Measurements from ENCODE around the gene SLC39A6. TPM values are rescaled to one million over a fixed set of nuclear protein-coding genes. Genes with fewer than 3 reads are reported as not detected.

SLC39A6 gene
- total and polyA plus RNA-seq, 2 of the 13 experiments (the other 11 are each of a cell fraction or from before 2014, with no cell fraction given), result 41.7 to 59.2 TPM

DNA sequence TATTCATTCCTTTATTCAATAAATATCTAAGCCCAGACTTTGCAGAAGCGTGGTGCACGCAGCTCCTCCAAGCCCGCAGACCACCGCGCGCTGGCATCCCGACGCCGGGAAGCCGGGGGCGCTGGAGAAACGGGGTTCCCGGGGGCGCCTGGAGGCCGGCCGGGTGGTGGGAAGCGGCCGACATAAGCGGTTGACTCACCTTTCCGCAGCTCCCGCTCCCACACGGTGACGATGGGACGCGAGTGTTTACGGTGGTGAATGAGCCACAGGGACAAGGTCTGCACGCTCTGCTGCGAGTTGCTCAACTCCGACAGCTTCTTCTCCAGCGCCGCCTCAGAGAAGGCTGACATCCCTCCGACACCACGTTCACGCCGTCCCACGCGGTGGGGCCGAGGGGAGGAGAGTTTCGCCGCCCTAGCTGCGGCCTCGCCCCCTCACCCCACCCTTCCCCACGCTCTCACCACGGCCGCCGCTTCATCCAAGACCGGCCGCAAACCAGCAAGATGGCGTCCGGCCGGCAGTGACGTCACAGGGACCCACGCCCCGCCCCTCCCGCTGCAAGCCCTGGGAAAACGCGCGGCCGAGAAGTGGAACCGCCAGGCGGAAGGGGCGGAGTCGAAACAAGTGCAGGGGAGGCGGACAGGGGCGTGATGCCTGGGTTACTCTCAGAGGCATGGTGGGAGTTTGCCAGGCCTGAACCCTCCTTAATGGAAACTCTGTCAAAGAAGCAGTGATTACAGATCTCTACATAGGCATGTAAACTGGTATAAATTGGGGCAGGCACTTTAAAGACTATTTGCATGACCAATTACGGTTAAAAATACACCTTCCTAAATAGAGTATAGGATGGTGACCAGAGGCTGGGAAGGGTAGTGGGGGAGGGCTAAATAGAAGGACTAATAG, 61.8 kb downstream of the SLC39A6 start, which contains the start of gene RPRD1A (continued):
- TF ChIP-seq, protein P1, sequence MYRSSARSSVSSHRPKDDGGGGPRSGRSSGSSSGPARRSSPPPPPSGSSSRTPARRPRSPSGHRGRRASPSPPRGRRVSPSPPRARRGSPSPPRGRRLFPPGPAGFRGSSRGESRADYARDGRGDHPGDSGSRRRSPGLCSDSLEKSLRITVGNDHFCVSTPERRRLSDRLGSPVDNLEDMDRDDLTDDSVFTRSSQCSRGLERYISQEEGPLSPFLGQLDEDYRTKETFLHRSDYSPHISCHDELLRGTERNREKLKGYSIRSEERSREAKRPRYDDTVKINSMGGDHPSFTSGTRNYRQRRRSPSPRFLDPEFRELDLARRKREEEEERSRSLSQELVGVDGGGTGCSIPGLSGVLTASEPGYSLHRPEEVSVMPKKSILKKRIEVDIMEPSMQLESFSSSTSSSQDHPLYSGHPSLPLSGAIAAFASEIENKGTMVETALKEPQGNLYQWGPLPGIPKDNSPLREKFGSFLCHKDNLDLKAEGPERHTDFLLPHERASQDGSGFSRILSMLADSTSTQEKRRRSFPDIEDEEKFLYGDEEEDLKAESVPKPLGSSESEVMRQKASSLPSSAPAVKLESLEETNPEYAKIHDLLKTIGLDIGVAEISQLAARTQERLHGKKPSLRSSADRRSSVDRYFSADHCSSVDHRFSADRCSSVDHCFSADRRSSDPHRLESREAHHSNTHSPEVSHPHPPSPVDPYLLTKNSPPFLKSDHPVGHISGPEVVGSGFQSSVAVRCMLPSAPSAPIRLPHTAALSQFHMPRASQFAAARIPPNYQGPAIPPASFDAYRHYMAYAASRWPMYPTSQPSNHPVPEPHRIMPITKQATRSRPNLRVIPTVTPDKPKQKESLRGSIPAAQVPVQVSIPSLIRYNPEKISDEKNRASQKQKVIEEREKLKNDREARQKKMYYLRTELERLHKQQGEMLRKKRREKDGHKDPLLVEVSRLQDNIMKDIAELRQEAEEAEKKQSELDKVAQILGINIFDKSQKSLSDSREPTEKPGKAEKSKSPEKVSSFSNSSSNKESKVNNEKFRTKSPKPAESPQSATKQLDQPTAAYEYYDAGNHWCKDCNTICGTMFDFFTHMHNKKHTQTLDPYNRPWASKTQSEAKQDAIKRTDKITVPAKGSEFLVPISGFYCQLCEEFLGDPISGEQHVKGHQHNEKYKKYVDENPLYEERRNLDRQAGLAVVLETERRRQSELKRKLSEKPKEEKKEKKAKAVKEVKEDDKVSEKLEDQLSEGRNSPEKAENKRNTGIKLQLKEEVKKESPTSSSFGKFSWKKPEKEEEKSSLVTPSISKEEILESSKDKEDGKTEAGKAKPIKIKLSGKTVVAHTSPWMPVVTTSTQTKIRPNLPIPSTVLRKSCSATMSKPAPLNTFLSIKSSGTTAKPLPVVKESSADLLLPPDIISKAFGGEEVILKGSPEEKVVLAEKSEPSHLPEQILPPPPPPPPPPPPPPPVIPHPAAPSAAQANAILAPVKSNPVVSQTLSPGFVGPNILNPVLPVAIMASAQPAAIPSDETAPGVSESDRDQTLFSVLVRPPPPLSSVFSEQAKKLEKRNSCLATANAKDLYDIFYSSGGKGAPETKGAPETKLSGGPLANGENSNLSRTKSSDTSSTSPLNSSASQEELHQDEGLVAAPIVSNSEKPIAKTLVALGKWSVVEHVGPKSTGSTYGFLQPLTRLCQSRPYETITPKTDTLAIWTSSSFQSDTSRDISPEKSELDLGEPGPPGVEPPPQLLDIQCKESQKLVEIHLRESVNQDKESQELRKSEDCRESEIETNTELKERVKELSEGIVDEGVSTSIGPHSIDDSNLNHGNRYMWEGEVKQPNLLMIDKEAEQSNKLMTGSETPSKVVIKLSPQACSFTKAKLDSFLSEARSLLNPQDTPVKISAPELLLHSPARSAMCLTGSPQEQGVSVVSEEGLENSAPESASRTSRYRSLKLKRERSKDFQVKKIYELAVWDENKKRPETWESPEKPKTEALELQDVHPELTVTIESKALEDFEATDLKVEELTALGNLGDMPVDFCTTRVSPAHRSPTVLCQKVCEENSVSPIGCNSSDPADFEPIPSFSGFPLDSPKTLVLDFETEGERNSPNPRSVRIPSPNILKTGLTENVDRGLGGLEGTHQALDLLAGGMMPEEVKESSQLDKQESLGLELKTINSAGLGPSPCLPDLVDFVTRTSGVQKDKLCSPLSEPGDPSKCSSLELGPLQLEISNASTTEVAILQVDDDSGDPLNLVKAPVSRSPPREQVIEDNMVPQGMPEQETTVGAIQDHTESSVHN (CRISPR knock-in tag; IDR thresholded peaks at IDR 0.05), result no peak
- TF ChIP-seq, protein P2, sequence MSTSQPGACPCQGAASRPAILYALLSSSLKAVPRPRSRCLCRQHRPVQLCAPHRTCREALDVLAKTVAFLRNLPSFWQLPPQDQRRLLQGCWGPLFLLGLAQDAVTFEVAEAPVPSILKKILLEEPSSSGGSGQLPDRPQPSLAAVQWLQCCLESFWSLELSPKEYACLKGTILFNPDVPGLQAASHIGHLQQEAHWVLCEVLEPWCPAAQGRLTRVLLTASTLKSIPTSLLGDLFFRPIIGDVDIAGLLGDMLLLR (CRISPR knock-in tag; IDR thresholded peaks at IDR 0.05), result no peak
- no peak for TF ChIP-seq ZFP37 (CRISPR knock-in tag; IDR thresholded peaks at IDR 0.05; ENCODE audit: borderline replicate concordance)
- peak; percentile 77 for TF ChIP-seq HNRNPLL (IDR thresholded peaks at IDR 0.05; ENCODE audit: low read depth, low read length, poor library complexity, severe bottlenecking)
- TF ChIP-seq, protein P3, sequence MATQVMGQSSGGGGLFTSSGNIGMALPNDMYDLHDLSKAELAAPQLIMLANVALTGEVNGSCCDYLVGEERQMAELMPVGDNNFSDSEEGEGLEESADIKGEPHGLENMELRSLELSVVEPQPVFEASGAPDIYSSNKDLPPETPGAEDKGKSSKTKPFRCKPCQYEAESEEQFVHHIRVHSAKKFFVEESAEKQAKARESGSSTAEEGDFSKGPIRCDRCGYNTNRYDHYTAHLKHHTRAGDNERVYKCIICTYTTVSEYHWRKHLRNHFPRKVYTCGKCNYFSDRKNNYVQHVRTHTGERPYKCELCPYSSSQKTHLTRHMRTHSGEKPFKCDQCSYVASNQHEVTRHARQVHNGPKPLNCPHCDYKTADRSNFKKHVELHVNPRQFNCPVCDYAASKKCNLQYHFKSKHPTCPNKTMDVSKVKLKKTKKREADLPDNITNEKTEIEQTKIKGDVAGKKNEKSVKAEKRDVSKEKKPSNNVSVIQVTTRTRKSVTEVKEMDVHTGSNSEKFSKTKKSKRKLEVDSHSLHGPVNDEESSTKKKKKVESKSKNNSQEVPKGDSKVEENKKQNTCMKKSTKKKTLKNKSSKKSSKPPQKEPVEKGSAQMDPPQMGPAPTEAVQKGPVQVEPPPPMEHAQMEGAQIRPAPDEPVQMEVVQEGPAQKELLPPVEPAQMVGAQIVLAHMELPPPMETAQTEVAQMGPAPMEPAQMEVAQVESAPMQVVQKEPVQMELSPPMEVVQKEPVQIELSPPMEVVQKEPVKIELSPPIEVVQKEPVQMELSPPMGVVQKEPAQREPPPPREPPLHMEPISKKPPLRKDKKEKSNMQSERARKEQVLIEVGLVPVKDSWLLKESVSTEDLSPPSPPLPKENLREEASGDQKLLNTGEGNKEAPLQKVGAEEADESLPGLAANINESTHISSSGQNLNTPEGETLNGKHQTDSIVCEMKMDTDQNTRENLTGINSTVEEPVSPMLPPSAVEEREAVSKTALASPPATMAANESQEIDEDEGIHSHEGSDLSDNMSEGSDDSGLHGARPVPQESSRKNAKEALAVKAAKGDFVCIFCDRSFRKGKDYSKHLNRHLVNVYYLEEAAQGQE (IDR thresholded peaks at IDR 0.05; ENCODE audit: borderline replicate concordance in 1 of 2, low read depth in 1 of 2, low read length in 2 of 2), result no peak
- peak; percentile 54; the same call in 1 of the 2 replicates for TF ChIP-seq CCDC6 (CRISPR knock-in tag; IDR thresholded peaks at IDR 0.05)
- TF ChIP-seq MZF1 (CRISPR knock-in tag; IDR thresholded peaks at IDR 0.05; ENCODE audit: borderline replicate concordance), result no peak
- TF ChIP-seq KDM5A (IDR thresholded peaks at IDR 0.05; ENCODE audit: borderline replicate concordance, low read length), result peak; percentile 31; the same call in 1 of the 2 replicates
- peak; percentile 44; the same call in 1 of the 2 replicates for TF ChIP-seq BCL3 (CRISPR knock-in tag; IDR thresholded peaks at IDR 0.05)
- no peak for TF ChIP-seq SMYD3 (CRISPR knock-in tag; IDR thresholded peaks at IDR 0.05)
- TF ChIP-seq ZNF12 (CRISPR knock-in tag; IDR thresholded peaks at IDR 0.05), result no peak
- no peak for TF ChIP-seq SUZ12 (IDR thresholded peaks at IDR 0.05; ENCODE audit: low read depth, low read length)
- no peak; the same call in 1 of the 2 replicates for TF ChIP-seq PRMT3 (CRISPR knock-in tag; IDR thresholded peaks at IDR 0.05; ENCODE audit: borderline replicate concordance, low read depth)
- TF ChIP-seq KDM6A (CRISPR knock-in tag; IDR thresholded peaks at IDR 0.05; ENCODE audit: low read depth), result no peak
